Stromal cell of bone marrow (primary cell): ENCODE measurements around the gene EXOC2.
"Not testable (repeated sequence)": the region's sequence is repeated elsewhere in the genome, so short reads cannot be mapped to it uniquely, and the experiment has no call there.

Experiments
- DNase-seq: peaks from one replicate; pipeline ENCODE4 v3.0.0-alpha.2; 2012; ENCODE audit warnings: low read depth

Gene EXOC2

DNA sequence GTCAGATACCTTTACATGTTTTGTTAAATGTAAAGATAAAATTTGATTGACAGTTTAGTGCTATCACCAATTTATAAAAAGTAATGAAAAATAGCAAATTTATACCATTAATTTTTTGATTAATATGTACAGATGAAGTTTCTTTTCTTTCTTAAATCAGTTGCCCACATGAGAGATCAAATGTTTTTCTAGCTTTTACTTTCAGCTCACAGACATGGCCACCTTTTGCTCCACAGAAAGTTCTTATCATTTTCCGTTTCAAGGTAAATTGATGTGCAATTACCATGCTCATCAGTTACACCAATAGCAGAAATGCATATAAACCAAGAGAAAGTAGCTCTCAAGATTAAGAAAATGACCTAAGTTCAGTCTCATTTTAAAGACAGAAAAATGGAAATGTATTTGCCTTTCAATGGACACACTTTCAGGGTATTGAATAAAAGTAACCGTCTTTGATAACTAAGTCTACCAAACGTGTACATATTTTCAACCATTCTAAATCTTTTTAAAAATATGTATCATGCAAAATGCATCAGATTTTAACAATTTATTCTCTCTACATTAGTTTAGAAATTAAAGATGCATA, 16.6 kb upstream of the EXOC2 start:
- no peak for DNase-seq

GRCh38 chr6:708237-708598, 15.3 kb upstream of the EXOC2 start:
- no peak for DNase-seq

DNA sequence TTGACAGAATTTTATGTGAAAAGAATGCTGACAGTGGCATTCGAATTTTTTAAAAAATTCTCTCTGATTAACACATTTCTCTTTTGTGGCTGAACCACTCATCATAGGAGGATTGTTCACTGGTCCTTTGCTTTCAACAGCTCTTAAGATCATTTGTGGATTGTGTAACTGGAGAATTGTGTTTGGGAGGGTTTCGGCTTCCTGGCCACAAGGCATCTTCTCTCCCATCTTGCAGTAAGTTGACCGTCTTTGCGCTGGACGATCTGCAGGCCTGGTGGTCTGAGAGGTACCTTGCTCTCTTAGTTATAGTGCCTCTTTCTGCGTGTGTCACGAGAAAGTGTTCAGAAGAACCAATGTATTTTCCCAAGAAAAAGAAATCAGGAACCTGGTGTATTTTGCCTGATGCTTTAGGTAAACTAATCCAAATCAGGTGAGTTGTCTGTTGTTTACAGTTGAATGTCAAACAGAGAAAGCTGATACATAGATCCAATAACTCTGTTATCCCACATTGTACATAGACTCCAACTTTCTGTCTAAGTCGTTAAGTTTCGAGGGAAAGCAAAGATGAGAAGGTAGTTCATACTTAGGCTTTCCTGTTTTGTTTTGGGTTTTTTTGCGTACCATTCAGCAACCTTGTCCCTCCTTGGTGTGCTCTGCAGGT, 14.8 kb upstream of the EXOC2 start:
- no peak for DNase-seq

GRCh38 chr6:706819-707381, 14.0 kb upstream of the EXOC2 start:
- DNase-seq: no peak

DNA sequence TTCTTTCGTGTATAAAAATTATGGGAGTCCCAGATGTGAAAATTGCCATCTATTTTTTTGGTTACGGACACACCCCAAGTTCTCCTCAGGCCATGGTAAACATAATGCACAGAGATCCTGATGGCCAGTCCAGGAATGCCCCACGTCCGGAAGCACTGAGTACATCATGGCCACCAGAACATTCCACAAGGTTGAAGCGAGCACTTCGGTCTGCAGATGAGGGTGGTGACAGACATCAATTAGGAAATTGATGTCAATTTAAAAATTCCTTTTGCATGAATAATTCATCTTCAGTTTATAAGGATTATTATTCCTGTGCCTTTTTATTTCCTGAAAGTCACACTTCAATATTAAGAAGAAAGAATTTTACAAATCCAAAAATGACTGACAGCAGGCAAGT, 13.2 kb upstream of the EXOC2 start:
- no peak for DNase-seq

DNA sequence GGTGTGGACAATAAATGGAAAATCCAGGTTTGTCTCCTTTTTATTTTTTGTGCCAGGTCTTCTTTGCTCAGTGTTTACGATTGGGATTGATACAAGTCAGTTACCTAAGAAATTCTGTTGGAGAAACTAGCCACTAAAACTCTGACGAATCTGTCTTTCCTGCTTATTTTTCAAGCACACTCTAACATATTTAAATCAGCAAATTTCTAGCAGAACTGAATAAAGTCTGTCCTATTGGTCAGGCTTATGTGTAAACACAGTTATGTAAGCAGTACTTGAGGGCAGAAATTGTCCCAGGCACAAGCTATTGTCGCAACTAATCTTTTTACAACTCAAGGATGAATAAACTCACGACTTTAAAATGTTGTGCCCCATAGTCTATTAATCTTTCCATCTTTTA, 12.1 kb upstream of the EXOC2 start:
- no peak for DNase-seq

DNA sequence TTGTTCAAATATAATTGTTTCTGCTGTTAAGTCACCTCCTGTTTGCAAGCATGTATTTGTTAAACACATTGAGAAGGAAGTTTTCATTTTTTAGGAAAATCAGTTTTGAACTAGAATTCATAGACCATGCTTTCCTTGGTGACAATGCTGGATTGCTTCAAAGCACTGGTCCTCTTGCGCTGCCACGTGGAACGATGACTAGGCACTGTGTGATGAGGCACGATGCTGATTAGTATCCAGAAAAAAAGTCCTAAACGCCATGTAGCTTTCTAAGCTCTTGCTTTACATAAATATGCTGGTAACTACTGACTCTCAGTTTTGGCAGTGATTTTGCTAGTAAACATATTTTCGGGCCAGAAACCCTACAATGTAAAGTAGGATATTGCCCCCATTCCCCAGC, 11.1 kb upstream of the EXOC2 start:
- no peak for DNase-seq

DNA sequence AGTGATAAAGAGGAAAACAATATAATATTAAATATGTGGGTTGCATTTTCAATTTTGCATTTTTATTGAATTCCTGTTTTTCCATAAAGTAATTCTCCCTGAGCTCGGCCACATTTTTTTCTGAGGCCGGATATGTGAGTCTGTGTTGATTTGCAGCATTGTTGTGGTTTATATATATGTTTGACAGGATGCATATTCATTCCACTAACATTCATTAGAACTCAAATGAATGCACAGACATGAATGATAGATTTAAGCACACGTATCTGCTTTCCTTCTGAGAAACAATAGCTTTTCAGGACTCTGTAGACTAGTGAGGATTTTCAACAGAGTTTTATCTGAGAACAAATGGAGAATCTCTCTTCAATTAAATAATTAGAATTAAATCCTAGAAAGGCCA, 10.6 kb upstream of the EXOC2 start:
- DNase-seq: no peak

GRCh38 chr6:701700-702479, 9.0 kb upstream of the EXOC2 start:
- DNase-seq: no peak

GRCh38 chr6:701215-701614, 8.3 kb upstream of the EXOC2 start:
- no peak for DNase-seq

GRCh38 chr6:700490-700889, 7.6 kb upstream of the EXOC2 start:
- DNase-seq: no peak

- no peak for DNase-seq
Measured at GRCh38 chr6:699319-699718, 6.4 kb upstream of the EXOC2 start.

DNA sequence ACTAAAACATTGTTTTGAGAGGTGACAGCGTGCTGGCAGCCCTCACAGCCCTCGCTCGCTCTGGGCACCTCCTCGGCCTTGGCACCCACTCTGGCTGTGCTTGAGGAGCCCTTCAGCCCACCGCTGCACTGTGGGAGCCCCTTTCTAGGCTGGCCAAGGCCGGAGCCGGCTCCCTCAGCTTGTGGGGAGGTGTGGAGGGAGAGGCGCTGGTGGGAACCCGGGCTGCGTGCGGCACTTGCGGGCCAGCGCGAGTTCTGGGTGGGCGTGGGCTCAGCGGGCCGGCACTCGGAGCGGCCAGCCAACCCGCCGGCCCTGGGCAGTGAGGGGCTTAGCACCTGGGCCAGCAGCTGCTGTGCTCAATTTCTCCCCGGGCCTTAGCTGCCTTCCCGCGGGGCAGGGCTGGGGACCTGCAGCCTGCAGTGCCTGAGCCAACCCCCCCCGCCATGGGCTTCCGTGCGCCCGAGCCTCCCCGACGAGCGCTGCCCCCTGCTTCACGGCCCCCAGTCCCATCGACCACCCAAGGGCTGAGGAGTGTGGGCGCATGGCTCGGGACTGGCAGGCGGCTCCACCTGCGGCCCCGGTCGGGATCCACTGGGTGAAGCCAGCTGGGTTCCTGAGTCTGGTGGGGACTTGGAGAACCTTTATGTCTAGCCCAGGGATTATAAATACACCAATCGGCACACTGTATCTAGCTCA, 1.6 kb upstream of the EXOC2 start:
- DNase-seq: not testable (repeated sequence)

DNA sequence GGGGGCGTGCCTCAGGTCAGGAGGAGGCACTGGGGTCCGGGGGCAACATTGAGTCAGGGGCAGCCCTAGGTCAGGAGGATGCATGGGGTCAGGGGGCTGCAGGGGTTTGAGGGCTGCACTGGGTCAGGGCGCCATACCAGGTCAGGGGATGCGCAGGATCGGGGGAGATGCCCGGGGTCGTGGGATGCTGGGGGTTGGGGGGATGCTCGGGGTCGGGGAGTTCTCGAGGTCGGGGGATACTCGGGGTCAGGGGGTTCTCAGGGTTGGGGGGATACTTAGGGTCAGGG, 727 bp upstream of the EXOC2 start:
- no peak for DNase-seq

DNA sequence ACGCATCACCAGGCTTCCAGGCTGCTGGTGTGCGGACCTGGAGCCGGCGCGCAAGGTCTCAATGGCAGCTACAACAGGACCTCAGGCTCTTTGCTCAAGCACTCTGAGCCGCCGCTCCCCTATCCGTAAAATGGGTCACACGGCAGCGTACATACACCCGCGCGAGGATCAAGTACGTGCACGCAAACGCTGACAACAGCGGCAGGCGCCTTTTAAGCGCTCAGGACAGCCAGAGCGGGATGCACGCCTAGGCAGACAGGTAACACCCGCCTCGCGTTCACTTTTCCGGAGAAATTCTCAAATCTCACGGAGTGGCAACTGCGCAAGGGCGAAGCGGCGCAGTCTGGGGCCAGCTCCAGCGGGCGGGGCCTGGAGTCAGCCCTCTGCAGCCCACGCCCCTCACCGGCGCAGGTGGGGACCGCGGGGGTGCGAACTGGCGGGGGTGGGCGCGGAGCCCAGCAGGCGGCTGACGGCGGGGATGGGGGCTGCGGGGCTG, 535 bp downstream of the EXOC2 start:
- no peak for DNase-seq

- DNase-seq: no peak
Measured at GRCh38 chr6:689223-689622, 3.7 kb downstream of the EXOC2 start.

GRCh38 chr6:686497-686896, 6.4 kb downstream of the EXOC2 start:
- no peak for DNase-seq

DNA sequence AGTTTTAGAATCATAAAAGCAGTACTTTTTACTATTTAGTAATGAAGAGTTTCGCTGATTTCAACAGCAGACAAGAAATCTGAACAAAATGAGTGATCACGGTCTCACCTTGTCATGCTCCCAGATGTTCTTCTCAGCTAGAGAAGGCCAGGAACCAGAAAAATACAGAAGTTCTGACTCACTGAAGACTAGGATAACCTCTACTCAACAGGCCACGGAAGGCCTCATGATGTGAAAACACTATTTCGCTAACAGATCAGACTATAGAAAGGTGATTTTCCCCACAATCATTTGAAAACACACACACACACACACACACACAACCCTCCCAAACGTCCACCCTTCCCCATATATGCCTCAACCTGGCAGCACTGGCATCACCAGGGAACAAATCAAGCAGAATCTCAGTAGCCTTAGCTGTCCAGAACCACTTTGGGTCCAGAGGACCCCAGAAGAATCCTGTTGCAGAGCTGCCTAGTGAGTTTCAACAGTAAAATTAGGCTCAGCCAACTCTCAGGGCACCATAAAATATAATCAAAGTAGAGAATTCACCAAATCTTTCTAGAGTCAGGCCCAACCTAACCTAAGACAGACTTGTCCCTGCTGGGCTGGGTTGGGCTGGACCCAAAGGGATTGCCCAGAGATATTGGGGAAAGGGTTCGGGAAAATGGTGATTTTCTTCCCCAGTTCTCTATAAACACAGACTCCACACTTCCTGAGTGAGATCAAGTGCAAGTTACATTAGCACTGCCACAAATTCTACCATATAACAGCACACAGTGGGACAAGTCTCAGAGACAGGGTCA, 7.9 kb downstream of the EXOC2 start:
- no peak for DNase-seq

- peak; percentile 29 for DNase-seq
Measured at GRCh38 chr6:683742-684440, 9.0 kb downstream of the EXOC2 start.

DNA sequence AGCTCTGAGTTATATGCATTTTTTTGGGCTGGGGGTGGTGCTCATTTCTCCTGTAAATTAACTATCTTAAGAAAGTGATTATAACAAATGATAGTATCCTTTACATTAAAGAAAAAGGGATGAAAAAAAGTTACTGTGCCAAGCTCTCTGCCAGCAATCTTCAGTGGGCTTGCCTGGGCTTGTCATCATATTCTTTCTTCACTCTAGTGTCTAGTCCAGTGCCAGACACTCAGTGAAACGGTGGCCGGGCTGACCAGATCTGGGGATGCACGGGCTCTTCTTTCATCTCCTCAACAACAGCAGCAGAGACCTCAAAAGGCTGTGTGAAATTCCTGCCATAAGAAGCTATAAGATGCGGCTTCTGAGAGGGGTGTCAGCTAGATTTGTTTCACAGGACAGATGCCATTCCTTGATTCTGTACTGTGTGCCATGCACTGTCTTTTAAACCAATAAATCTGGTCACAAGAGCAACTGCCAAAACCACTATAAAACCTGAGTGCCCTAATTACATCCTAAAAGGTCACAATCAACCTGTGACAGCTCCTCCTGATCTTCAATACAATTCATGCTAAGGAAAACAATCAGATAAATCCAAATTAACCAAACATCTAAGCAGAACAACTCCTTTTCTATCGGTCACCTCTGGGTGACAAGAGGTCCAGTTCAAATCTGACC, 12.1 kb downstream of the EXOC2 start:
- DNase-seq: no peak

- no peak for DNase-seq
Measured at GRCh38 chr6:680251-680650, 12.7 kb downstream of the EXOC2 start.
